ENCODE results near the gene YJU2.

YJU2 gene

GRCh38 chr19:4264812-4265211, 17.9 kb downstream of the YJU2 start:
- TF ChIP-seq CTCF (IDR thresholded peaks at IDR 0.05) = no peak
- no peaks in the 10 kb centered on the region for H3K9me3 ChIP-seq
- H3K36me3 ChIP-seq = peaks cover 87% of the 10 kb centered on the region
- no peak overlapping the region for H3K4me3 ChIP-seq (ENCODE audit: low read depth in 1 of 2, low read length in 1 of 2)
- no peaks in the 10 kb centered on the region for H3K4me1 ChIP-seq (ENCODE audit: control insufficient read depth in 1 of 2, insufficient read depth in 1 of 2, low read depth in 1 of 2, low read length in 1 of 2)
- no peaks in the 10 kb centered on the region for H3K27me3 ChIP-seq
- no peak overlapping the region for H3K27ac ChIP-seq

GRCh38 chr19:4266253-4267000, 19.5 kb downstream of the YJU2 start:
- no peak overlapping the region for H3K27ac ChIP-seq
- TF ChIP-seq CTCF (IDR thresholded peaks at IDR 0.05) = no peak
- H3K4me3 ChIP-seq (ENCODE audit: low read depth in 1 of 2, low read length in 1 of 2) = no peak overlapping the region
- H3K4me1 ChIP-seq (ENCODE audit: control insufficient read depth in 1 of 2, insufficient read depth in 1 of 2, low read depth in 1 of 2, low read length in 1 of 2) = no peaks in the 10 kb centered on the region
- H3K36me3 ChIP-seq = peaks cover 81% of the 10 kb centered on the region
- H3K9me3 ChIP-seq = no peaks in the 10 kb centered on the region
- H3K27me3 ChIP-seq = no peaks in the 10 kb centered on the region

GRCh38 chr19:4267101-4267900, 20.4 kb downstream of the YJU2 start:
- TF ChIP-seq CTCF (IDR thresholded peaks at IDR 0.05) = peak; percentile 68
- Histone ChIP-seq H3K4me3 (ENCODE audit: low read depth in 1 of 2, low read length in 1 of 2) (no peak overlapping the region), H3K27me3 (no peaks in the 10 kb centered on the region), H3K27ac (no peak overlapping the region), H3K4me1 (ENCODE audit: control insufficient read depth in 1 of 2, insufficient read depth in 1 of 2, low read depth in 1 of 2, low read length in 1 of 2) (no peaks in the 10 kb centered on the region), H3K36me3 (peaks cover 73% of the 10 kb centered on the region), H3K9me3 (no peaks in the 10 kb centered on the region)

- peaks cover 65% of the 10 kb centered on the region for H3K36me3 ChIP-seq
- no peaks in the 10 kb centered on the region for H3K9me3 ChIP-seq
- no peaks in the 10 kb centered on the region for H3K27me3 ChIP-seq
- no peak for TF ChIP-seq CTCF (IDR thresholded peaks at IDR 0.05)
- no peaks in the 10 kb centered on the region for H3K4me1 ChIP-seq (ENCODE audit: control insufficient read depth in 1 of 2, insufficient read depth in 1 of 2, low read depth in 1 of 2, low read length in 1 of 2)
- no peak overlapping the region for H3K27ac ChIP-seq
- H3K4me3 ChIP-seq (ENCODE audit: low read depth in 1 of 2, low read length in 1 of 2) = no peak overlapping the region
These were observed 21.3 kb downstream of the YJU2 start for GRCh38 chr19:4267901-4268815.

GRCh38 chr19:4268816-4269430, 22.0 kb downstream of the YJU2 start:
- Histone ChIP-seq H3K4me1 (ENCODE audit: control insufficient read depth in 1 of 2, insufficient read depth in 1 of 2, low read depth in 1 of 2, low read length in 1 of 2) (no peaks in the 10 kb centered on the region), H3K4me3 (ENCODE audit: low read depth in 1 of 2, low read length in 1 of 2) (no peak overlapping the region), H3K9me3 (no peaks in the 10 kb centered on the region), H3K27ac (no peak overlapping the region), H3K27me3 (no peaks in the 10 kb centered on the region), H3K36me3 (peaks cover 57% of the 10 kb centered on the region)
- no peak for TF ChIP-seq CTCF (IDR thresholded peaks at IDR 0.05)
